ENCODE data around the gene NMNAT3.

Gene NMNAT3

DNA sequence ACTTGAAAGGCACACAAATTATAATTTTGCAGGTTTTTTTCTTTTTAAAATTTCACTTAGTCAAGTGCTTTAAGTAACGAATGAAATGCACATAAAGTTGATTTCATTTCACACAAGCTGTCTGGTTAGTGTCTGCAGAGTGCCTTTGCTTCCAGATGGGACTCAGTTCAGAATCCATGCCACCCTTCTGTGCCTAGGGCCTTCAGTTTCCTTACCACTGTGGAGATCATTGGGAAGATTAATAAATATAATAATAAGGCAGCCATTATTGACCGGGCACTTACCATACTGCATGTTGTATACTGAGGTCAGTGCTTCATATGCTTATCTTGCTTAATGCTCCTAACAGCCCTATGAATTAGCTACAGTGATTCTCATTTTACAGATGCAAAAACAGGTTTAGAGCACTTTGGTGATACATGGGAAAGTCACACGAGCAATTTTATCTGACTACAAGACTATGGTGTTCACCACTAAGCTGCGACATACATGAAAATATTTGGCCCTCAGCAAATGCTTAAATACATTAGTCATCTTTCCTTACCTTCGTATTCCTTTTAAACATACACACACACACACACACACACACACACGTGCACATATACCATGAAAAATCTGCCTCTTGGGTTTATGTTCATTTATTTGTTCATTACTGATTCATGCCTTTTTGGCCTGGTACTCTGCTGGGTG is 3.1 kb downstream of the NMNAT3 start:
- no peak for DNase-seq

GRCh38 chr3:139672884-139673283 is 4.9 kb downstream of the NMNAT3 start:
- DNase-seq, result no peak

- DNase-seq, result no peak
Observed at GRCh38 chr3:139671863-139672646, 5.7 kb downstream of the NMNAT3 start.

- no peak for DNase-seq
Observed at GRCh38 chr3:139671107-139671506, 6.7 kb downstream of the NMNAT3 start.

DNA sequence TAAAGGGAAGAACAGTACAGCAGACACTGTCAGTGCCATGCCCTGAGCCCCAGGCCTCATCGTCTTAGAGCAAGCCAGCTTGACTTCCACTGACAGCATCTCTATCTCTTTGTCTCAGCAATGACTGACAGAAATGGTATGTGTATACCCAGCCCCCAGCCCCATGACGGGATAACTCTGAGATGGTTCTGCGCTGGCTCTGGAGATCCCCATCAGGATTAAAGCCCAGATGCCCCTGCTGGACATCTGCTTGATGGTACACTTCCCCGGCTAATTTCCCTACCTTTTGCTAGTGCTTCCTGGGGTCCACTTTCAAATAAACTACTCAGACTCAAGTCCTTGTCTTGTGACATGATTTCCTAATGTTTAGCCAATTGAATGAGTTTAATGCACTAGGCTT is 7.6 kb downstream of the NMNAT3 start:
- DNase-seq, result no peak

DNA sequence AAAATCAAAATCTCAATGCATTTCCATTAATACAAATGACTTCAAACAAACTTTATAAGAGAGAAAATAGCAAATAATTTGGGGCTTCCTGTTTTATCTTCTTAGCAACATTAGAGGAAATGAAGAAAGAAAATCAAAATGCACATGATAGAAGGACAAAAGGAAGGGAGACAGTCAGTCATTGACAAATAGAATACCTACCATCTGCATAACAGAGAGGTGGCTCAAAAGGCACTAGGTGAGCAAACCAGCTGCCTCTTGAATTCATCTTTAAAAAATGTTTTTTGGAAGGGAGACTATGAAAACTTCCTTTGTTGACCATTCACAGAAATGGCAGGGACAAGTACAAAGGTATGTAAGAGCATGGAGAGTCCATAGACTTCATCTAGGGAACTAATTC is 9.4 kb downstream of the NMNAT3 start:
- no peak for DNase-seq

DNA sequence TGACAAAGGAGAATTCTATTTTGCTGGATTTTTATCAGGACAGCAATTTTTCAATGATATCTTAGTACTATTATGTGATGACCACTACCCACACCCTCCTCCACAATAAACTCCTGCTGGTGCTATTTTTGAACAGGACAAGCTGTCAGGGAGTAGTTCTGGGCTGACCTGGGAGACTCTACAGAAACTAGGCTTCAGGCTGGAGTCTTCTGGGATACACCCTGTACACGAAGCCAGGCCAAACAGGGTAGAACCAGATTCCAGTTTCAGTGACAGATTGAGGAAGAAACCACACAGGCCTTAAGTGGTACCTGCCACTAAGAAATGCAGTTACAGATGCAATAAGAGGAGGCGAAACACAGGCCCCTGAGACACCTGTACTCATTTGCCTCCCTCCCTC is 12.8 kb downstream of the NMNAT3 start:
- DNase-seq, result no peak

- DNase-seq, result no peak
Observed at GRCh38 chr3:139660269-139660668, 17.5 kb downstream of the NMNAT3 start.

GRCh38 chr3:139659511-139659910 is 18.3 kb downstream of the NMNAT3 start:
- no peak for DNase-seq

DNA sequence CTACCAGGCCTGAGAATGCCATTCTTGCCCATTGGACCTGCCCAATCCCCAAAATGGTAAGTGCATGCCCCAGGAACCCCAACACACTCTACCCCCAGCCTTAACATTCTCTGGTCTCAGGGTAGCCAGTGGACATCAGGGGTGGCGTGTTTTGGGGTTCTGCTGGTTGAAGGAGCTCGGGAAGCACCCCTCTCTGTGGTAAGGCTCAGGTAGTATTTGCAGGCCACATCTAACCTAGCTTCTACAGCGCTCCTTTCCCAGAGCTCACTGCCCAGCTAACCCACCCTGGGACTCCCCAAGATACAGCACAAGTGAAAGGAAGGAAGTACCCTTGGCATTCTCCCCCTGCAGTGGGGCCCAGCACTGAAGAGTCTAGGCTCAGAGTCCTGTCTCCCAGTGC is 19.8 kb downstream of the NMNAT3 start:
- no peak for DNase-seq

DNA sequence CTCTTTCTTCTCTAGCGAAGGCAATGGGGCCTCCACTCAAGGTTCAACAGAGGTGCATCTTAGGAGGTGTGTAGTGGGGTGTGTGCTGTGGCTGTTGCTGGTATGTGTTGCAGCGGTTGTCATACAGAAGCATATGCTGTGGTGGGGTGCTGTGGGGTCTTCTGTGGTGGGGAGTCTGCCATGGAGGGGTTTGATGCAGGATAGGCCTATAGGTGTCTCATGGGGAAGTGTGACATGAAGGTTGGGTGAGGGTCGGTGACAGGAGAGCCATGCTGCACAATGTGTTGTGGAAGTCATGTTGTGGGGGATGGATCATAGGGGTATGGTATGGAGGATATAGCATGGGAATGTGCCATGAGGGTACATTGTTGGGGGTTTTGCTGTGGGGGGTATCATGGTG is 20.3 kb downstream of the NMNAT3 start:
- no peak for DNase-seq

GRCh38 chr3:139655909-139656595 is 21.7 kb downstream of the NMNAT3 start:
- DNase-seq, result no peak

- DNase-seq, result no peak
Observed at GRCh38 chr3:139654637-139655365, 23.0 kb downstream of the NMNAT3 start.

GRCh38 chr3:139653582-139653981 is 24.2 kb downstream of the NMNAT3 start:
- no peak for DNase-seq

DNA sequence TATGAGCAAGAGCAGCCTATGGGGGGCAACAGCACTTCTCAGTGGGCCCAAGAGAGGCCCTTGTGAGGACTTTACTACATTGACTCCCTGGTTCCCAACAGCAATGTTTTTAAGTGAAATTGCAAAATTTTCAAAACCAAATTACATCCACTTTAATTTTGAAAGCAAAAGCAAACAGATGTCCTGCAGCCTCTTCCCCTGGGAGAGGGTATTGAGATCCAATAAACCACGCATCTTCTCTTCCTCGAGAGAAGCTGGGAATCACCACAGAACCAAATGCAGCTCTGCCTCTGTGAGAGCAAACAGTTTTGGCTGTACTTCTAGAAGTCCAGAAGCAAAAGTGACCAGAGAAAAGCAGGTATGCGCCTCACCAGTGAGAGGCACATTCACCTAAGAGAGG is 25.2 kb downstream of the NMNAT3 start:
- no peak for DNase-seq

- DNase-seq, result no peak
Observed at GRCh38 chr3:139647866-139648435, 29.8 kb downstream of the NMNAT3 start.

- no peak for DNase-seq
Observed at GRCh38 chr3:139646512-139646911, 31.3 kb downstream of the NMNAT3 start.

DNA sequence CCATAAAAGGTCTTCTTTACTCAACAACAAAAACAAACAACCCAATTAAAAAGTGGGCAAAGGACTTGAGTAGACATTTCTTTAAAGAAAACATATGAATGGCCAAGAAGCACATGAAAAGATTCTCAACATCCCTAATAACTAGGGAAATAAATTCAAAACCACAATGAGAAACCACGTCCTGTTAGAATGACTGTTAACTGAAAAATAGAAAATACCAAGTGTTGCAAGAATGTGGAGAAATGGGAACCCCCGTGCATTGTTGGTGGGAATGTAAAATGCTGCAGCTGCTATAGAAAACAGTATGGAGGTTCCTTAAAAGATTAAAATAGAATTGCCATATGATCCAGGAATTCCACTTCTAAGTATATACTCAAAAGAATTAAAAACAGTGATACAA is 34.8 kb downstream of the NMNAT3 start:
- no peak for DNase-seq

GRCh38 chr3:139640456-139640855 is 37.3 kb downstream of the NMNAT3 start:
- DNase-seq, result no peak

- no peak for DNase-seq
Observed at GRCh38 chr3:139639662-139640061, 38.1 kb downstream of the NMNAT3 start.

GRCh38 chr3:139638518-139638917 is 39.3 kb downstream of the NMNAT3 start:
- DNase-seq, result no peak

- no peak for DNase-seq
Observed at GRCh38 chr3:139636511-139636910, 41.3 kb downstream of the NMNAT3 start.

GRCh38 chr3:139634111-139634635 is 43.6 kb downstream of the NMNAT3 start:
- DNase-seq, result no peak

All from NCI-H1048 (cell line).